ENCODE results near the gene CALN1.

DNA sequence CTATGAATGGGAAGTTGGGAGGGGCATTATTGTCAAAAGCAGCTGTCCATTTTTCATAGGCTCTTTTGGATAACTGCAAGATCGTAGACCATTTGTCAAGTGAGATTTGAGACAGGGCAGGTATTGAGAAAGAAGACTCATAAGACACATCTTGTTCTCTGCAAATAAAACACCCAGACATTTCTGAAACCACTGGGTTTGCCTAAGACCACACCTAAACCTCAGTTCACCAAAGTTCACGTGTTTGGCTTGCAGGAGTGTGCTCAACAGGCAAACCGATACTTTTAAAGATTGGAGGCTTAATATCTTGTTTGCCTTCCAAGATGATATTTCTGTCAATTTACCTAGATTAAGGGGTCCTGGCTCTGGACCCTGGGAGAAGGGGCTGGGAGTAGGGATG lies 628.4 kb downstream of the CALN1 start:
- no peak for TF ChIP-seq EP300 (conservative IDR thresholded peaks at IDR 0.05; ENCODE audit: poor library complexity, severe bottlenecking)
- no peak for TF ChIP-seq CTCF (IDR thresholded peaks at IDR 0.05; ENCODE audit: poor library complexity, severe bottlenecking)
- TF ChIP-seq RAD21 (conservative IDR thresholded peaks at IDR 0.05) = no peak

Measured in neural cell (in vitro differentiated cells).